Measurements from ENCODE around the gene ZNF236.

The ZNF236 gene

DNA sequence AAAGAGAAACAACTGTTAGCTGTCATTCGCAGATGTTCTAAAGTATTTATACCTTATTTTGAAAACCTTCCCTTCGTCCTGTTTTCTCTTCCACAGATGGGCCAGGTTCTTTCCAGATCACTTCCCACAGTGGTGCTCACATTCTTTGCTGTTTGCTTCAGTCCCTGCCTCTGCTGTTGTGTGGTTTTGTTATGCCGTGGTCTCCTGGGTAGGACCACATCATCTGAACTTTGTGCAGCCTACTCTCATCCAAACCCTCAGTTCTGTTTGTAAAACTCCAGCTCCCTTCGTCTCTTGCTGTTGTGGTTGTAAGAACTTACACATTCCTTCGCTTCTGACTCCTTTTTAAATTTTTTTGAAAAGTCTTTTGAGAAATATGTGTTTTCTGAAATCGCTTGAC lies 38.1 kb downstream of the ZNF236 start:
- DNase-seq (ENCODE audit: low read depth) = no peak

DNA sequence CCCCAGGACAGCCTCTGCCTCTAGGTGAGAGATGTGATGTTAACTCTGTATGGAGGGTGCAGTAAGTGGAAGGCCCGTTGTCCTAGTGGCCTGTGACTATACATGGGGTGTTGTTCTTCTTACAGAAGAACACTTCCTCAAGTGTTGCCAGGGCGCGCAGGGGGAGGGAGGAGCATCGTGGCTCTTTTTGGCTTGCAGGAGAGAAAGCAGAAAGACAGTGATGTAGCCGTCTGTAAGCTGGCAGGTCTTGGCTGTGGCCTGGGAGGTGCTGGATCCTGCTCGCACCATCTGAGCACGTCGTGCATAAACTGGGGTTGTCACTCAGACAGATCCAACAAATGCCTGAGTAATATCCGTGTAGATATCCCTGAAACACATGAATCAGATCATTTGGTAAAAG lies 44.3 kb downstream of the ZNF236 start:
- DNase-seq (ENCODE audit: low read depth) = no peak

DNA sequence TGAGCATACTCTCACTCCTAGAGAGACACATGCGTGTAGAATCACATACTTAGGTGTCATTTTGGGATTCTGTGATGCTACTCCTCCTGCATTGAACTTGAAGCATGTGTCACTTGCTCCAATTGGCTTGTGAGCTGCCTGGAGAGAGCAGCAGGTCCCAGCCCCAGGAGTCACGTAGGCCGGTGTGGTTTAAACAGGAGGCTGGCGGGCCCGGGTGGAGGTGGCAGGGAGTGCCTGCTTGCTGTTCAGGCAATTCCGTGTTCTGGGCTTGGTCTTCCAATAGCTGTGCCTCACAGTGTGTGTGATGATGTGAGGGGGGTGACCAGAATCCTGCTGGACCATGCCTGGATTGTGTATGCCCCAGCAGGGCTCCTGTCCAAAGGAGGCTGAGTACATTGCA lies 51.0 kb downstream of the ZNF236 start:
- no peak for DNase-seq (ENCODE audit: low read depth)

DNA sequence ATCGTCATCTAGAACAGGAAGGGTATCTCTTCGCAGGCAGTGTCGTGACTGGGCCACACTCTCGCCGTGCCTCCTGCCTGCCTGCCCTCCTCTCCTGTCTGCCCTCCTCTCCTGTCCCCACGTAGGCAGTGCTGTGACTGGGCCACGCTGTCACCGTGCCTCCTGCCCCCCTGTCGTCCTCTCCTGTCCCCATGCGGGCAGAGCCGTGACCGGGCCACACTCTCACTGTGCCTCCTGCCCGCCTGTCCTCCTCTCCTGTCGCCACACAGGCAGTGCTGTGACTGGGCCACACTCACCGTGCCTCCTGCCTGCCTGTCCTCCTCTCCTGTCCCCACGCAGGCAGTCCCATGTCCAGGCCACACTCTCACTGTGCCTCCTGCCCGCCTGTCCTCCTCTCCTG lies 51.4 kb downstream of the ZNF236 start:
- no peak for DNase-seq (ENCODE audit: low read depth)

DNA sequence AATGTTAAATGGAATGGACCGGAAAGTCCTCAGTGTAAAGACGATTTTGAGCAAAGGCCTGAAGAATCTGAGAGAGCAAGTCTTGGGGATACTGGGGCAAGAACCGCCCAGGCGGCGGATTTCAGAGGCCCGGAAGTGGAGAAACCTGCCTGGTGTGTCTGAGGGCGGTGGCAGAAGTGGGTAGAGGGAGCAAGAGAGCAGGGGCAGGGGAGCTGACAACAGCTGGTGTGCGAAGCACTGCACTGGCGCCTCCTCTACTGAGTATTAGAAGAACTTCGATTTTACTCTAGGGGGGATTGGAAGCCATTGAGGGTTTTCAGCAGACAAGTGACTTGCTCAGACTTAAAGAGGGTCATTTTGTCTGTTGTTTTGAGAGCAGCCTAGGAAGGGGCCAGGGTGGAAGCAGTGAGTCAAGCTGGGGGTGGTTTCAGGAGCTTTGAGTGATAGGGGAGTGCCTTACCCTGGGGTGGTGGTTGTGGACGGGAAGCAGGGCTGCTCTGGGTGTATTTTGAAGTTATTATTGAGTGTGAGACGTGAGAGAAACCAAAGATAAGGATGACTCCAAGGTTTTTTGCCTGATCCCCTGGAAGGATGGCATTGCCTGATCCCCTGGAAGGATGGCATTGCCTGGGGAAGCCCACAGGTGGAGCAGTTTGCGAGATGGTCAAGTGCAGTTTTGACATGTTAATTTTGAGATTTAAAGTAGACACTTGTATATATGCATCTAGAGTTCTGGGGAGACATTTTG lies 52.5 kb downstream of the ZNF236 start:
- DNase-seq (ENCODE audit: low read depth) = no peak

DNA sequence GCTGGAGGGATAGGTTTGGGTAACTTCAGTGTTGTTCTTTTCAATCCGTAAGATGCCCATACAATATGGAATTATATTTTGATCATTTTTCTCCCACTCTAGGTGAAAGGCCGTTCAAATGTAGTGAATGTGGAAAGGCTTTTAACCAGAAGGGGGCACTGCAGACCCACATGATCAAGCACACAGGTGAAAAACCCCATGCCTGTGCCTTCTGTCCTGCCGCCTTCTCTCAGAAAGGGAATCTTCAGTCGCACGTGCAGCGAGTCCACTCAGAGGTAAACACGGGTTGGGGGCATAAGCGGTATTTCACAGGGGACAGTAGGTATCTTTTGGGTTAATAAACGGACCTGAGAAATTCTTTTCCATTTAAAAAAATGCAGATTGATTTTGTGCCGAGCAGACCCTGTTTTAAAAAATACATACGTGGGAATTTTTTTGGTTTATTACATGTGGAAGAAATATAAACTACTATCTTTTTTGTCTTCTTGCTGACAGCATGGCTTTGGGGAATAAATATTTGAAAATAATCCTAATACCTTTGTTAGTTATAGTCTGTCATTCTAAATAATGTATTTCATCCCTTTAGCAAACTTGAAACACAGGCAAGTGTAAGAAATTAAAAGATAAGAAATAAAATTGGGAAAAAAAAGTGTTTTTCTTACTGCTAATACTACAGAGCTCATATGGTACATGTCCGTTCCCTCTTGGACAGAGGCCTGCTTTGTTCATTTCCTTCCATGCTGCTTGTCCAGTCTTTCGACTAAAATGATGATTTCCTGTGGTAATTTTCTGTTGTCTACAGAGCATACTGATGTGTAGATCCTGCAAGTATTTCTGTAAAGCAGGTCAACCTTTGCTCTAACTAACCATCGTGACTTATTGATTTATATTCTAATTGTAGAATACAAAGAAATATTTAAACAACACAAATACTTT lies 53.3 kb downstream of the ZNF236 start:
- no peak for DNase-seq (ENCODE audit: low read depth)

DNA sequence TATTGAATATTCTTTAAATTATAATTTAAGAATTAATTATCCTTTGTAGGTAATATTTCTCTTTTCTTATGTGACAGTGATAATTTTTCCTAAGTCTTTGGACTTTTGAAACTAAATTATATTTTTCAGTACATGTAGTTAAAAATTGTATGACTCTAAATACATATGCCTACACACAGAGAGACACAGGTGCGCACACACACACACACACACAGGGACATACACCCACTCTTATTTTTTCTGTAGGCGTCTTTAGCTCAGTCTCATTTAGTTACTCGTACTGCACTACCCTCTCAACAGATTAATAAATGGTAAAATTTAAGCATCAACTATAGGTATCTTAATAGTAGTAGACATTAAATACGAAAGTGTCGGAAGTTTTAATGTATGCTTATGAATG lies 56.1 kb downstream of the ZNF236 start:
- no peak for DNase-seq (ENCODE audit: low read depth)

DNA sequence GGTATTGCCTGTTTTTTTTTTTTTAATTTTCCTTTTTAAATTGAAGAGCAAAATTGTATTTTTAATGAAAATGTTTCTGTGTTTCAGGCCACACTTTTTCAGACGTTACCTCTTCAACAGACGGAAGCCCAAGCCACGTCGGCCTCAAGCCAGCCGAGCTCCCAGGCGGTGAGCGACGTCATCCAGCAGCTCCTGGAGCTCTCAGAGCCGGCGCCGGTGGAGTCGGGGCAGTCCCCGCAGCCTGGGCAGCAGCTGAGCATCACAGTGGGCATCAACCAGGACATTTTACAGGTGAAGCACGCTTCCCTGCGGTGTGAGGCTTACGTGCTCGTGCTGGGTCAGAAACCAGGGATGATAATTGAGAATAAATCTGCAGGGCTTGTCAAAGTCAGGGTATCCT lies 57.7 kb downstream of the ZNF236 start:
- DNase-seq (ENCODE audit: low read depth) = no peak

DNA sequence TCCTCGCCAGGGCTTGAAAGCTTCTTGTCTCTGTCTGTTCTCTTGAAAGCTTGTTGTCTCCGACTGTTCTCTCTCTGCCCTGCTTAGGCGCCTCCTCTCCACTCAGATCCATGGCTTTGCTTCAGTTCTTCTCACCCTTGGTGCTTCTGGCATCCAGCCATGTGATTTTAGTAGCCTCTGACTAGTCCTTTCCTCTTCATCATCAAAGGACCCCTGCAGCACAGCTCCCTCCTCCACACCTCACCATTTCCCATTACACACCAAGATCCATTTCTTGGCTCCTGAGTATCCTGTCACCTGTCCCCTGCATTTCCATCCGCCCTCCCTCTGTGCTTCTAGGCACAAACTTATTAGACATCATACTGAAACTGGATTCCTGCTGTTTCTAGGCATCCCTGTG lies 59.4 kb downstream of the ZNF236 start:
- DNase-seq (ENCODE audit: low read depth) = no peak

DNA sequence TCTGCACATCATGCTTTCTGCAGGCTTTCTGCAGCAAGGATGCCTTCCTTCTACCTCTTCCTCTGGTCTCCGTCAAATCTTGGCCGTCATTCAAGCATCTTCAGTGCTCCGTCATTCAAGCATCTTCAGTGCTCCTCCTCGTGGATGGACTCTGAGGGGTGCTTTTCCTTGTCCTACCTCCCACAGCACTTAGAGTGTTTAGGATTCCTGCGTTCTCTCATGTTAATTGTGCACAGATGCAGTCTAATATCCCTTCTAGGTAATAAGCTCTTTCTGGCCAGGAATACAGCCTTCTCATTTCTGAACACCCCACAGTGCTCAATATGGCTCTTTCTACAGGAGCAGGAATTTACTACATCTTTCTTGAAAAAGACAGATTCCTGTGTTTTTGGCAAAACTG lies 59.8 kb downstream of the ZNF236 start:
- DNase-seq (ENCODE audit: low read depth) = no peak

DNA sequence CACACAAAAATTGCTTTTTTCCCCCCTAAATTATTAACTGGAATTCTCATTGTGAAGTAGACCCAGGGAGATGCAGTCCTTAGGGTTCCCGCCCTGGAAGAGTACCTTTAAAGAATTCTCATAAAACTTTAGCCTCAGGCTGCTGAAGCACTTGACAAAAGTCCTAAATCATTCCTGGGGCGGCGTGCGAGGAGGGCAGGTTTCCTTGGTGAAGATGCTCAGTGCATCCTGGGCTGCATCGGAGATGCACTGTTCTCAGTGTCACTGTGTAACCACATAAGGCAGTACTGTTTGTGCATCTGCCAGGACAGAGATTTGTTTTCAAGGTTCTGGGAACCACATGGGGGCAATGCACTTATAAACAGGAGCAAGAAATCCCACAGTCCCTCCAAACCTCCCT lies 62.6 kb downstream of the ZNF236 start:
- no peak for DNase-seq (ENCODE audit: low read depth)

DNA sequence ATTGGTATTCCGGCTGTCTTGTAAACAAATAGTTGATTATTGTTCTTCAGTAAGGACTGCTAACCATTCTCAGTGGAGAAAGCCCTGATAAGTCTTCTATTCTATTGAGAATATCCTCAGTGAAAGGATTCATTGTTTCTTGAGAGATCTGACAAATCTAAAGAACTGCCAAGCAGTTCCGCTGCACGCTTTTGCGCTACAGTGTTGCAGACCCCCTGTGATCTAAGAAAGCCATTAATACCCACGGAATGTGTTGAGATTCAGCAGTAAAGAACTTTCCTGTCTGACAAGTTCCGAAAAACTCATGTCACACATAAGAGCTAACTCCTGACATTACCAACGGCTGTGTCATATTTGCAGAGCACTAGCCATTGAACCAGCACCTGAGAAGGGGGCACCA lies 63.8 kb downstream of the ZNF236 start:
- DNase-seq (ENCODE audit: low read depth) = no peak

DNA sequence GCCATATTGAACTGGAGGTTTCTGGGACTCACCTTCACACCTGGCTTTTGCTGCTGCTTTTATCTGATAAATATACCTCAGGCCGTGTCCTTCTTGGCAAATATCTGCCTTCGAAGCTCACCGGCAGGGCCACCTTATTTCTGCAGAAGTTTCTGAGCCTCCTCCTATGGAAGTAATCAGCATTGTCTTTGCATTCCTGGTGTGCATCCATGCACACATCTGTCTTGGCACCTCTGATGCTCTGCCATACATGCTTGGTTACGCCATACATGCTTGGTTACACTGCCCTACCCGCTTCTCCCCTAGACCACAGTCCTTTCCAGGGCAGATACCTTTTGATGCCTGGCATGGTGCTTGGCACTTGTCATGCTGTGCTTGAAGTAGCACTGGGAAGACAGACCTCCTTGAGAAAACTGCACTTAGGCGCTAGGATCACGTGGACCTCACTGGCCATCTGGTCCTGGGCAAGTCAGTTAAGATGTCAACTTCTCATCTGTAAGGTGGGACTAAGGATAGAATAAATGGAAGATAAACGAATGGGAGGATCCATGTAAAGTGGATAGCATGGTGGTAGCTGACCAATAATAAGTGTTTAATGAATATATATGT lies 66.8 kb downstream of the ZNF236 start:
- no peak for DNase-seq (ENCODE audit: low read depth)

DNA sequence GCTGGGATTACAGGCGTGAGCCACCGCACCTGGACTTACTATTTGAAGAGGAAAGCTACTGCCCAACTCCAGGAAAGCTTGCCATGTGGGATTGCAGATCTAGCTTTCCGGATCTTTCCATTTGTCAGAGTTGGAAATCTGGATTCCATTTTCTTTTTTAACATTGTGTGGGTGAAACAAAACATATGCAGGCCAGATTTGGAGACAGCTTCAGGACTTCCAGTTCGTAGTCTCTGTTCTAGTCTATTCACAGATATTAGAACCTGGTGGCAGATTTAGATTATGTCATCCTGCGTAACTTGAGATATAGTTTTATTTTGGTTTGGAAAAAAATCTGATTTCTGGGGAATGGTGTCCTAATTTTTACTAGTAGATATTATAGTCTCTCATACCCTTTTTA lies 70.5 kb downstream of the ZNF236 start:
- DNase-seq (ENCODE audit: low read depth) = no peak

DNA sequence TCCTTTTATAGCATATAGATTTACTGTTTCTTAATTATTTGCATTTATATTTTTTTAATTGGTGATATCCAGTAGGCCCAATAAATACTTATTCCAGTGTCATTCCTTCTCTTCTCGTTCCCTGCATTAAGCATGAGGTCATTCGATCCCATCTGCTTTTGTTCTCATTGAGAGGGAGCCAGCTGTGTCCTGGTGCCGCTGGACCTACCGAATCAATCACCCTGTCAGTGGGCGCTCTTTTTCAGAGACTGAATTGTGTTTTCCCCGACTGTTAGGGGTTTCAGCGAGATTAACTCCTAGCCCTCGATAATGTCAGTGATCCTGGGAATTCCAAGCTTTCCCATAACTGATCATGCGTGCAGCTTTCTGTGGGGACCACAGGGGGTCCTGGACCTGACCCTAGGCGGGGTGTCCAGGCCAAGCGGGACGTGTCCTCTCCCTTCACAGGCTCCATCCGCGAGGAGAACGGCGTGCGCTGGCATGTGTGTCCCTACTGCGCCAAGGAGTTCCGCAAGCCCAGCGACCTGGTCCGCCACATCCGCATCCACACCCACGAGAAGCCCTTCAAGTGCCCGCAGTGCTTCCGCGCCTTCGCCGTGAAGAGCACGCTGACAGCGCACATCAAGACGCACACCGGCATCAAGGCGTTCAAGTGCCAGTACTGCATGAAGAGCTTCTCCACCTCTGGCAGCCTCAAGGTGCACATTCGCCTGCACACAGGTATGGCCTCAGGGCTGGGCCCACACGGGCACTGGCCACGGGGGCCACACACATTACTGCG lies 72.4 kb downstream of the ZNF236 start:
- no peak for DNase-seq (ENCODE audit: low read depth)

DNA sequence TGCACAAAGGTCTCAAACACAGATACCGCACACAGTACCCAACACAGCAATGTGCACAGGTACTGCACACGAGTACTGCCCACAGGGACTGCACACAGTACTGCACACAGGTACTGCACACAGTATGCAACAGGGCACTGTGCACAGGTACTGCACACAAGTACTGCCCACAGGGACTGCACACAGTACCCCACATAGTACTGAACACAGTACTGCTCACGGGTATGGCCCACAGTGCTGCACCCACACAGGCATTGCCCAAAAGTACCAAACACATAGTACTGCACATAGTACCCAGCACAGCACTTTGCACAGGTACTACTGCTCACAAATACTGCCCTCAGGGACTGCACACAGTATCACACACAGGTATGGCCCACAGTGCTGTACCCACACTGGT lies 73.1 kb downstream of the ZNF236 start:
- DNase-seq (ENCODE audit: low read depth) = no peak

DNA sequence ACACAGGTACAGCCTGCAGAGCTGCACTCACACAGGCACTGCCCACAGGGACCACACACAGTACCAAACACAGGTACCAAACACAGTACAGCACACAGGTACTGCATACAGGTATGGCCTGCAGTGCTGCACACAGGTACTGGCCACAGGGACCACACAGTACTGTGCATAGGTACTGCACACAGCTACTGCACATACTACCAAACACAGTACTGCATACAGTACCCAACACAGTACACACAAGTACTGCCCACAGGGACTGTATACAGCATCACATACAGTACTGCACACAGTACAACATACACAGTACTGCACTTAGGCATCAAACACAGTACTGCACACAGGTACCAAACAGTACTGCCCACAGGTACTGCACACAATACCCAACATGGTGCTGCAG lies 74.3 kb downstream of the ZNF236 start:
- DNase-seq (ENCODE audit: low read depth) = no peak

DNA sequence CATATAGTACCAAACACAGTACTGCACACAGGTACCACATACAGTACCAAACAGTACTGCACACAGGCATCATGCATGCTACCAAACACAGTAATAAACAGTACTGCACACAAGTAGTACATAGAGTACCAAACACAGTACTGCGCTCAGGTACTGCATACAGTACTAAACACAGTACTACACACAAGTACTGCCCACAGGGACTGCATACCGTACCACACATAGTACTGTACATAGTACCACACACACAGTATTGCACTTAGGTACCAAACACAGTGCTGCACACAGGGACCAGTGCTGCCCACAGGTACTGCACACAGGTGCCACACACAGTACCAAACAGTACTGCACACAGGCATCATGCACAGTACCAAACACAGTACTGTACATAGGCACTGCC lies 74.9 kb downstream of the ZNF236 start:
- no peak for DNase-seq (ENCODE audit: low read depth)

DNA sequence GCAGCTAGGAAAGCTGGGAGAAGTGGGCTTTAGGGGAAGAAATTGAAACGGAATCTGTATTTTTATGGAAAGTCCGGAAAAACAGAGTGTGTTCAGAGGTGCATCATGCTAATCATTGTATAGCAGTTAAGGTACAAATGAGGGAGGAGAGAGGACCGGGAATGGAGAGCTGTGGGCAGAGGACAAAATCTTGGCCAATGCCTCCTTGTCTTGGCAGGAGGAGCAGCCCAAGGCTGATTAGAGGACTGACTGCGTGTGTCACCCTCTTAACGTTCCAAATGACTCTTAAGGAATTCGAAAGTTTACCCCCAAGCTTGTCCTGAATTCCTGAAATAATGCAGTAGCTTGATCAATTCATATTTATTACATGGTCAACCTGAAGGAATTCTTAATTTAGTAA lies 81.0 kb downstream of the ZNF236 start:
- DNase-seq (ENCODE audit: low read depth) = no peak

DNA sequence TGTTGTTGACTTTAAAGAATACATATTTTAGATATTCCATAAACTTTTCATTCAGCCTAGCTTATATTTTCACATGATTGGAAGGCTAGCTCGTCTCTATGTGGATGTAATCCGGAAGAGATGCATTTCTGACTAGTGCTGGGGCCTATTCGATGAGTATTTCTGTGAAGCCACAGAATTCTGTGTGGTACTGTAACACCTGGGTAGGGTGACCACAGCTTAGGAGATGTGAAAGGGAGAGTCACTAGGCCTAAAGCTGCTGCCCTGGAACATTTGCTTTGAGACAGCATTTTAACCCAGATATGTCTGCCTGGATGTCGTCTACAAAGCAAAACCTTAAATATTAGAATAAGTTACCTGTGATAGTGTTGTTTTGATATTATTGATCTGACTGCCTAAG lies 83.5 kb downstream of the ZNF236 start:
- no peak for DNase-seq (ENCODE audit: low read depth)

DNA sequence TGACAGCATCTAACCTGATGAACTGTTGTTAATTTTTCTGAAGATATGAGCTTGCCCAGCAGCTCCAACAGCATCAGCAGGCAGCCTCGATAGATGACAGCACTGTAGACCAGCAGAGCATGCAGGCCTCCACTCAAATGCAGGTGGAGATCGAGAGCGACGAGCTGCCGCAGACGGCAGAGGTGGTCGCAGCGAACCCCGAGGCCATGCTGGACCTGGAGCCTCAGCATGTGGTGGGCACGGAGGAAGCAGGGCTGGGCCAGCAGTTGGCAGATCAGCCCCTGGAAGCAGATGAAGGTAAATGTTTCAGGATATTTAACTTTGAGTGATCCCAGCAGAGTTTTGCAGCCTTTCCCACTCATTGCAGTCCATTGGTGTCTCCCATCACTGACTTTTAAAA lies 85.9 kb downstream of the ZNF236 start:
- DNase-seq (ENCODE audit: low read depth) = no peak

DNA sequence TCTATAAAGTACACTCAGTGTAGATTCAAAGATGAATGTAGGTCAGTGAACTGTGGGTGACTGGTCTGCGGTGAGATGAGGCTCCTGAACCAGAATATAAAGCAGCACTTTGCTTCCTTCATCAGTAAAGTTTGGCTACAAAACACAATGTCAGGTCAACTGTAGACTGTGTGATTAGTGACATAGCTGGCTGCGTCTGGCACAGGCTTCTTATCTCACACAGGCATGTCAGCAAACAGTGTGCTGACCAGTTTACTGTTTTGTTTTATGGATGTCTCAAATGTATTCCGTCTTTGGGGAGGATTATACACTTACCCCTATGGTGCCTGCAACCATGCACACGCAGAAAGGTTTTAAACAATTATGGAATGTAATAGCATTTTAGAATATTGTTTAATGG lies 87.1 kb downstream of the ZNF236 start:
- no peak for DNase-seq (ENCODE audit: low read depth)
